ENCODE data around the gene OR10T2. TPM values are rescaled to one million over a fixed set of nuclear protein-coding genes. Genes with fewer than 3 reads are reported as not detected.
A peak's percentile ranks its signal among the peaks of the same experiment; 100 is the strongest.
"Not testable (repeated sequence)": the region's sequence is repeated elsewhere in the genome, so short reads cannot be mapped to it uniquely, and the experiment has no call there.

OR10T2 gene
- not detected in 3 replicates for total RNA-seq

GRCh38 chr1:158398818-158399514, at the start of gene OR10T2:
Gene OR10T2, minus strand, starts transcription at chr1:158399466. Its CDS starts 0 bp downstream, at chr1:158399466.
- Mint-ChIP-seq H3K9me3 (no peaks in the 10 kb centered on the region), H3K4me3 (no peak within 1 kb of the TSS), H3K27ac (no peak within 1 kb of the TSS), H3K27me3 (ENCODE audit: low read depth) (peaks cover 10% of the 10 kb centered on the region), H3K4me1 (no peaks in the 10 kb centered on the region), H3K36me3 (no peaks in the 10 kb centered on the region)
- no peak for TF ChIP-seq CTCF (IDR thresholded peaks at IDR 0.05; ENCODE audit: unreplicated experiment)
- no peak for DNase-seq (ENCODE audit: low spot score in 2 of 2, unreplicated experiment in 2 of 2)

GRCh38 chr1:158445376-158445775, 46.1 kb upstream of the OR10T2 start:
- Mint-ChIP-seq H3K9me3 (peaks cover under 1% of the 10 kb centered on the region), H3K36me3 (no peaks in the 10 kb centered on the region), H3K4me1 (no peaks in the 10 kb centered on the region), H3K27ac (no peak overlapping the region), H3K4me3 (no peak overlapping the region), H3K27me3 (ENCODE audit: low read depth) (peaks cover 7% of the 10 kb centered on the region)
- DNase-seq (ENCODE audit: low spot score in 2 of 2, unreplicated experiment in 2 of 2), result no peak
- TF ChIP-seq CTCF (IDR thresholded peaks at IDR 0.05; ENCODE audit: unreplicated experiment), result no peak

GRCh38 chr1:158434741-158435140, 35.5 kb upstream of the OR10T2 start:
- H3K27ac Mint-ChIP-seq, result no peak overlapping the region
- H3K27me3 Mint-ChIP-seq (ENCODE audit: low read depth), result no peaks in the 10 kb centered on the region
- H3K9me3 Mint-ChIP-seq, result peaks cover 5% of the 10 kb centered on the region
- H3K4me1 Mint-ChIP-seq, result peaks cover 5% of the 10 kb centered on the region
- no peak overlapping the region for H3K4me3 Mint-ChIP-seq
- DNase-seq (ENCODE audit: low spot score in 2 of 2, unreplicated experiment in 2 of 2), result no peak
- no peak for TF ChIP-seq CTCF (IDR thresholded peaks at IDR 0.05; ENCODE audit: unreplicated experiment)
- no peaks in the 10 kb centered on the region for H3K36me3 Mint-ChIP-seq

GRCh38 chr1:158430163-158430562, 30.9 kb upstream of the OR10T2 start:
- peaks cover 14% of the 10 kb centered on the region for H3K9me3 Mint-ChIP-seq
- H3K27ac Mint-ChIP-seq, result not testable (repeated sequence)

GRCh38 chr1:158426137-158426536, 26.9 kb upstream of the OR10T2 start, which contains the start of gene OR10K2:
Gene OR10K2, minus strand, starts transcription at chr1:158426237. Its CDS starts 5,371 bp downstream, at chr1:158420866.
- DNase-seq (ENCODE audit: low spot score in 2 of 2, unreplicated experiment in 2 of 2), result no peak
- no peaks in the 10 kb centered on the region for H3K27me3 Mint-ChIP-seq (ENCODE audit: low read depth)
- TF ChIP-seq CTCF (IDR thresholded peaks at IDR 0.05; ENCODE audit: unreplicated experiment), result no peak
- H3K9me3 Mint-ChIP-seq, result peaks cover 9% of the 10 kb centered on the region
- H3K27ac Mint-ChIP-seq, result no peak within 1 kb of the TSS
- H3K4me3 Mint-ChIP-seq, result no peak within 1 kb of the TSS
- no peaks in the 10 kb centered on the region for H3K36me3 Mint-ChIP-seq
- peaks cover 13% of the 10 kb centered on the region for H3K4me1 Mint-ChIP-seq

More at GRCh38 chr1:158430163-158430562, 30.9 kb upstream of the OR10T2 start:
- not testable (repeated sequence) for H3K4me1 Mint-ChIP-seq; H3K4me3 Mint-ChIP-seq; H3K27me3 Mint-ChIP-seq (ENCODE audit: low read depth); DNase-seq (ENCODE audit: low spot score in 2 of 2, unreplicated experiment in 2 of 2); H3K36me3 Mint-ChIP-seq

- Mint-ChIP-seq H3K27ac (peak overlapping the region; percentile 2), H3K9me3 (peaks cover 9% of the 10 kb centered on the region)
- no peak for TF ChIP-seq CTCF (IDR thresholded peaks at IDR 0.05; ENCODE audit: unreplicated experiment)
Measured at GRCh38 chr1:158425027-158425426, 25.8 kb upstream of the OR10T2 start.

More at GRCh38 chr1:158425027-158425426, 25.8 kb upstream of the OR10T2 start:
- Mint-ChIP-seq H3K27me3 (ENCODE audit: low read depth) (no peaks in the 10 kb centered on the region), H3K4me3 (no peak overlapping the region), H3K36me3 (no peaks in the 10 kb centered on the region), H3K4me1 (peaks cover 13% of the 10 kb centered on the region)
- no peak for DNase-seq (ENCODE audit: low spot score in 2 of 2, unreplicated experiment in 2 of 2)
